ENCODE results near the gene DTX3.

DTX3 gene

DNA sequence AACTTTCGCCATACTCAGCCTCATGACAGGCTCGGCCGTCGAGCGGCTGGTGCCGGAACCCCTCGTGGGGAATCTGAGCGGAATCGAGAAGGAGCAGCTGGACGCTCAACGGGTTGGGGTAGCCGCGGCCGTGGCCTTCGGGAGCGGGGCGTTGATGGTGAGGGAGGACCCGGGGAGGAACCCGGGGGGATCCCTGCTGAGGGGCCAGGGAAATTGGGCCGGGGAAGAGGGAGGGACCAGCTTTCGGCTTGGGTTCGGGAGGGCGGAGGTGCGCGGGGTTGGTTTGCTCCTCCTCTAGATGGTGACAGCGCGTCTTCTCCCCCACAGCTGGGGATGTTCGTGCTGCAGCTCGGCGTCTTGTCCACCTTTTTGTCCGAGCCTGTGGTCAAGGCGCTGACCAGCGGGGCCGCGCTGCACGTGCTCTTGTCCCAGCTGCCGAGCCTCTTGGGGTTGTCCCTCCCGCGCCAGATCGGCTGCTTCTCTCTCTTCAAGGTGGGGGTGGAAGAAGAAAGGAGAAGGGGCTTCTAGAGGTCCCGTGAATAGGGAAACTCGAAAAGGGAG lies 16.4 kb downstream of the DTX3 start:
- no peak for DNase-seq

DNA sequence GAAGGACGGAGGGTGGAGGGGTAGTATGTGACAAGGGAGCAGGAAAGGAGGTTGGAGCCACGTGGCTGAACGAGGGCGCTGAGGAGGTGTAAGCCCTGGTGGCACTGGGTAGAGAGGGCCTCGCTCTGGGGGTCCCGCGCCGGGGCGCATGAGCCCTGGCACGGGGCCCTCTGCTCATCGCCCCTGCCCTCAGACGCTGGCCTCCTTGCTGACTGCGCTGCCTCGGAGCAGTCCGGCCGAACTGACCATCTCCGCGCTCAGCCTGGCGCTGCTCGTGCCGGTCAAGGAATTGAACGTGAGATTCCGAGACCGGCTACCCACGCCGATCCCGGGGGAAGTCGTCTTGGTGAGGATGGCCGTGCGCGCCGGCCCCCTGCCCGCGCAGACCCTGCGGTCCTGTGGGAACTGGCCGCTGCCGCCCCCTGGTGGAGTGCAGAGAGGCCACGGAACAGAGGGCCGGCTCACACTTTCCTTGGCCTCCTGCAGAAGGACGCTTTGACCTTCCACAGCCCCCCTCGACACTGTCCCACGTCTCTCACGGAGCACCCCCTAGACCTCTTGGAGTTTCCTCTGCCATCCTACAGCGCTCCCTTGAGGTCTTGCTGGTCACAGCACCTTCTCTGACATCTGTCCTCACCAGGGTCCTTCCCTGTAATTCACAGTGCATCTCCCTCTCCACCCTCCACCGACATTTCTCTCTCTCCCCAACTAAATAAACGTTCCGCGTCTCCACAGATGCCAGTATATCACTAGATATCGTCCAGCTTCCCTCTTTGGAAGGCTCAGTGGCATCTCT lies 17.1 kb downstream of the DTX3 start:
- peak; percentile 66 for DNase-seq

DNA sequence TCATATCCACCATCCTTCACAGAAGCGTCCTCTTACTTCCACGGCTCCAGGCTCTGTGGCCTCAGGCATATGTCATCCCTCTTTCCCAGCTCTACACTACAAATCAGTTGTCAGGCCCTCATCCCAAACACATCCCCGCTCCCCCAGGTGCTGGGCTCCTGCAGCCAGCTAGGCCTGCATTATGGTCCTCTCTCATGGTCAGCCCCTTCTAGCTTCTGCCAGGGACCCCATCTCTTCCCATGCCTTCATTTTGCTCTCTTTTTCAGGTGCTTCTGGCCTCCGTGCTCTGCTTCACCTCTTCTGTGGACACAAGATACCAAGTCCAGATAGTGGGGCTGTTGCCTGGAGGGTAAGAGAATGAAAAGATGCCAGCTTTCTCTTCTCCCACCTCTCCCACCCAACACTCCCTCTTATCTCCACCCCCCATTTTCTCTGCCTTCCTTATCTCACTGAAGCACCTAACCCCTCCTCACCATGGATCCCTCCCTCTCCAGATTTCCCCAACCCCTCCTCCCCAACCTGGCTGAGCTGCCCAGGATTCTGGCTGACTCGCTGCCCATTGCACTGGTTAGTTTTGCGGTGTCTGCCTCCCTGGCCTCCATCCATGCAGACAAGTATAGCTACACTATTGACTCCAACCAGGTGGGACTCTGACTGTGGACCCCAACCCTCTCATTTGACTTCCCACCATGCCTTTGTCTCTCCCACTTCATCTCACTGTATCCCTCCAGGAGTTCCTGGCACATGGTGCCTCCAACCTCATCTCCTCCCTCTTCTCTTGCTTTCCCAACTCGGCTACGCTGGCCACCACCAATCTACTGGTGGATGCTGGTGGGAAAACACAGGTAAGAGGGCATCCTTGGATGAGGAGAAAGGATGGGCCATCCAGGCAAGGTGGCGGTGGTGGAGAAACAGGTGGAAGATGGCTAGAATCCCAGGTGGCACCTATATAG lies 17.9 kb downstream of the DTX3 start:
- no peak for DNase-seq

DNA sequence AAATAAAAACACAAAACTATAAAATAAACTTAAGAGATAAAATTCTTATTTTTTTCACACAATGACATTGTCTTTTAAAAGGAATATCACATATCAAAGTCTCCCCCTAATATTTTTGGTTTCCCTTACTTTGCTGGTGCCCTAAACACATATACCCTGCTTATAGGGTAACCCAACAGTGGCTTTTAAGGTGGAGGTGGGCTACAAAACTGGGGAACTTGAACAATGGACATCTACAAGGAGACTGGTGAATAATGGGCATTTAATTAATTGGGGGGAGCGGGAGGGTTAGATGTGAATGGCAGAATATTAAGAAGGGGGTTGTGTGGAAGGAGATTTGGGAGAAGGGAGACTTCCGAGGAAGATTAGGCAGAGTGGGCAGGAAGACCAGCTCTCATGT lies 18.8 kb downstream of the DTX3 start:
- DNase-seq: no peak

DNA sequence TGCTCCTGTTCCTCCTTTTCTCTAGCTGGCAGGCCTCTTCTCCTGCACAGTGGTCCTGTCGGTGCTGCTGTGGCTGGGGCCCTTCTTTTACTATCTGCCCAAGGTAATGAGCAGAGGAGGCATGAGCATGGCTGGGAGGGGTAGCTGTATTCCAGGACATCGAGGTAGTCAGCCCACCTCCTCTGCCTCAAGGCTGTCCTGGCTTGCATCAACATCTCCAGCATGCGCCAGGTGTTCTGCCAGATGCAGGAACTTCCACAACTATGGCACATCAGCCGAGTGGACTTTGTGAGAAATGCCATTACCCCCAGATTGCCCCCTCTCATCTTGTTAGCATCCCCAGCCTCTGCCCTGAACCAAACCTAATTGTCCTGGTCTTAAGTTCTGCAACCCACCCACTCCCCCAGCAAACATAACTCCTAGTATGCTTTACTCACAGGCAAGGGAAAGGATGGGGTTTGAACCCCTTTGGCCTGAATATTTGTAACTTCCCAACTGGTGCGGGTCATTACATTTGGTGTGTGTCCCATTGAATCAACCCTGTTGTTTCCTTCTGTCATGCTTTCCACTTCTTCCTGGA lies 19.3 kb downstream of the DTX3 start:
- no peak for DNase-seq

DNA sequence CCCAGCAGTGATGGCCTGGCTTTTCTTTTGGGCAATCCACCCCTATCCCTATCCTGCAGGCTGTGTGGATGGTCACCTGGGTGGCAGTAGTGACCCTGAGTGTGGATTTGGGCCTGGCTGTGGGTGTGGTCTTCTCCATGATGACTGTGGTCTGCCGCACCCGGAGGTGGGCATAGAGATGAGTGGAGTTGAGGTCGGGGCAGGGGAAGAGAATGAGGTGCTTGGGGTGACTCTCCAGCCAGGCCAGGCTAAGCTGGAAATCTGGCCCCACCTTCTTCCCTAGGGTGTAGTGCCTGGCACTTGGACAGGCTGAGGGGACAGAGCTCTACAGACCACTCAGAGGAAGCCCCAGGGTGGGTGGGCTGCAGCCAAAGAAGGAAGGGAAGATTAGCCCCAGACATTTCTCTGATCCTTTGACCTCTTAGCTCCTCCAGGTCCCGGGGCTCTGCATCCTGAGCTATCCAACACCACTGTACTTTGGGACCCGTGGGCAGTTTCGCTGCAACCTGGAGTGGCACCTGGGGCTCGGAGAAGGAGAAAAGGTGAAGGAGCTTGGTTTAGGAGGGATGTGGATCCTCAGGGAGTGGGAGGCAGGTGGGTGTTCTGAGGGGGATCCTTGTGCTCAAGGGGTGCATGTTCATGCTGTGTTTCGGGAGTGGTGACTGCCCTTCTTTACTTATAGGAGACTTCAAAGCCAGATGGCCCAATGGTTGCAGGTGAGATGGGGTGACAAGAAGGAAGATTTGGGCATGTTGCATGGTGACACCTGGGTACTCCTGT lies 20.0 kb downstream of the DTX3 start:
- DNase-seq: no peak

DNA sequence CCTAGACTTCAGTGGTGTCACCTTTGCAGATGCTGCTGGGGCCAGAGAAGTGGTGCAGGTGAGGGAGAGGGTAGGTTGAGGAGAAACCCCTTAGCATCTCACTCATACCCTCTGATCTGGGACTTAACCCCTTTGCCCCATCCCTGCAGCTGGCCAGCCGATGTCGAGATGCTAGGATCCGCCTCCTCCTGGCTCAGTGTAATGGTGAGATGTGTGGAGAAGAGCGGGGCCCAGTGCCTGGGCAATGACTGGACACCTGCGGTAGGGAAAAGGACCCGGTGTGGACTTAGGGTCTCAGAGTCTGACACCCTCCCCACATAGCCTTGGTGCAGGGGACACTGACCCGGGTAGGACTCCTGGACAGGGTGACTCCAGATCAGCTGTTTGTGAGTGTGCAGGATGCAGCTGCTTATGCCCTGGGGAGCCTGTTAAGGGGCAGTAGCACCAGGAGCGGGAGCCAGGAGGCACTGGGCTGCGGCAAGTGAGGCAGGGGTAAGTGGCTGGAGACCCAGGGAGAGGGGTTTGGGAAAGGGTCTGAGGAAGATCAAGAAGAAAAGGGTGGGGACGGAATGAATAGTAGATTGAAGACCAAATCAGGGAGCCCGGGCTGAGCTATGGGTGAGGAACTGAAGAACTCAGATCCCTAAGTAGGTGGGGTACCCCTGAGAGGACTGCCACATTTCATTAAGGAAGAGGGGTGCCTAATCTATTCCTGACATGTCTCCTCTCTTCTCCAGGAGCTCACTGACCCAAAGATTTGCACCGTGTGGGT lies 20.8 kb downstream of the DTX3 start:
- no peak for DNase-seq

DNA sequence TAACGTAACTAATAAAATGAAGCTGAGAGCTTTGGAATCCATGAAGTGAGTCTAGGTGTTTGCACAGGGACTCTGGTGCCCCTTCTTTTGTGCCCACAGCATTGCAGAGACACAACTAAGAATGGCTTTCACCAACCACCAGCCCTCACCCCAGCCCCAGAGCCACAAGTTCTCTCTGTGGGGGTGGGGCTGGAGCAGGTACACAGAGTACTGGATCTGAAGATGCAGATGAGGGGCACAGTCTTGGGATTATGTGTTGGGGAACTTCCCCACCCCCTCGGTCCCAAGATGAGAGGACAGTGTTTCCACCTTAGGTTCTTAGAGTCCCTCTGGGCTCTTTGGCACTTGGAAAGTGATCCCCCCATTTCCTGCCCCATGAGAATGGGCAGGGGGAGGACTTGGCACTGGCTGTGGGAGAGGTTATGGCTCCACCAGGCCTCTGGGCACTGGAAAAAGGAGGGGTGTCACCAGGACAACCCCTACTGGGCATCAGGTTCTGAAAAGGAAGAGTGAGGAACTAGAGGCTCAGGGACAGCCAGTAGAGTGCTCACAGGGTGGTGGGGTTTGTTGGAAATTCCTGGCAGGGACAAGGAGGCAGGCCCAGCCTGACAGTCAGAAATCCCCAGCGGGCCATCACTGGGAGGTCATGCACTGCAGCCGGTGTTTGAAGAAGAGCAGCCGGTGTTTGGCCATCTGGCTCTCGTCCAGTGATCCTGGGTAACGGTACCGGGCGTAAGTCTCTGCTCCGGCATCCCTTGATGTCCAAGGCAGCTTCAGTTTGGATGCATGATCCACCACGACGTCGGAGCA lies 21.7 kb downstream of the DTX3 start:
- no peak for DNase-seq

DNA sequence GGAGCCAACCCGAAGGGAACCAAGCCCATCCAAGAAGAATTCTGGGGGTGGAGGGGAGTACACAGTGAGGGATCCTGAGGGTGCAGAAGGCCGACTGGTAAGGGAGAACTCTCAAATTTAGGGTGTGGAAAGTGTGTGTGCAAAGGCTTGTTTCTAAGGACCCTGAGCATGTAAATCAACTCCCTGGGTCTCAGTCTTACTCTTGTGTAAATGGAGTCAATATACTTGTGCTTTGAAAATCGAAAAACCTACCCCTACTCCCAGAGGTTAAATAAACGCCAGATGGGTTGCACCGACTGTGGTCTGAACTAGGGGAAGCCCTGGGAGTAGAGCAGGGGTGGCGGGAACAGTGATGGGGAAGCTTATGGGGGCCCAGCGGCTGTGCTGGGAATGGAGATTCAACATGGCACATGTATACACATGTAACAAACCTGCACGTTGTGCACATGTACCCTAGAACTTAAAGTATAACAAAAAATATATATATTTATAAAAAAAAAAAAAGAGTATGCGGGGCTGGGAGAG lies 22.4 kb downstream of the DTX3 start:
- DNase-seq: no peak

DNA sequence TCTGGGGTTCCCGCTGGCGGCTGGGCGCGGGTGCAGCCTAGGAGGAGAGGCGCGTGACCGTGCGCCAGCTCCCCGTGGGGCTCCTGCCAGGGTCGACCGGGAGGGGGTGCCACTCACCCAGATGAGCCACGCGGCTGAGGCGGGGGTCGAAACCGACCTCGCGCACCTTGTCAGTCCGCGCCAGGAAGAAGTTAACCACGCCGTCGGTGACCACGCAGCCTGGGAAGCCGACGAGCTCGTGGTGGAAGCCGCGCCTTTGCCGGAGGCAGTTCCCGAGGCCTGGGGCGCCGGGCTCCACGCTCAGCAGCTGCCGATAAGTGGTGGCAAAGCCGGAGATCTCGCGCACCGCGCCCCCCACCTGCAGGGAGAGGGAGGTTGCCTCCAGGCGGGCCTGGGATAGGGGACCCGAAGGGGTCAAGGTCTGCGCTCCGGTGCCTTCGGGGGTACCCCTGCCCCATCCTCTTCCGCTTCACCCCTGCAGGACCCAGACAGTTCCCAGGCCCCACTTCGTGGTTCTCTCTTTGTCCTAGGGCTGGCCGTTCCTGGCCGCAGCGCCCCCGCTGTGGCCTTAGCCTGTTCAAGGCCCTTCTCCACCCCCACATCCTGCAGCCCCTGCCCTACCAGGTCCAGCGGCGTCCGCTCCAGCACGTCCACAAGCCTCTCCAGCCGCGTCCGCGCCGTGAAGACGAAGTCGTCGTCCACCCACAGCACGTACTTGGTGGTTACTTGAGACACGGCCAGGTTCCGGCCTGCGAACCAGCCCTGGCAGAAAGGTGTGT lies 23.1 kb downstream of the DTX3 start:
- DNase-seq: no peak

DNA sequence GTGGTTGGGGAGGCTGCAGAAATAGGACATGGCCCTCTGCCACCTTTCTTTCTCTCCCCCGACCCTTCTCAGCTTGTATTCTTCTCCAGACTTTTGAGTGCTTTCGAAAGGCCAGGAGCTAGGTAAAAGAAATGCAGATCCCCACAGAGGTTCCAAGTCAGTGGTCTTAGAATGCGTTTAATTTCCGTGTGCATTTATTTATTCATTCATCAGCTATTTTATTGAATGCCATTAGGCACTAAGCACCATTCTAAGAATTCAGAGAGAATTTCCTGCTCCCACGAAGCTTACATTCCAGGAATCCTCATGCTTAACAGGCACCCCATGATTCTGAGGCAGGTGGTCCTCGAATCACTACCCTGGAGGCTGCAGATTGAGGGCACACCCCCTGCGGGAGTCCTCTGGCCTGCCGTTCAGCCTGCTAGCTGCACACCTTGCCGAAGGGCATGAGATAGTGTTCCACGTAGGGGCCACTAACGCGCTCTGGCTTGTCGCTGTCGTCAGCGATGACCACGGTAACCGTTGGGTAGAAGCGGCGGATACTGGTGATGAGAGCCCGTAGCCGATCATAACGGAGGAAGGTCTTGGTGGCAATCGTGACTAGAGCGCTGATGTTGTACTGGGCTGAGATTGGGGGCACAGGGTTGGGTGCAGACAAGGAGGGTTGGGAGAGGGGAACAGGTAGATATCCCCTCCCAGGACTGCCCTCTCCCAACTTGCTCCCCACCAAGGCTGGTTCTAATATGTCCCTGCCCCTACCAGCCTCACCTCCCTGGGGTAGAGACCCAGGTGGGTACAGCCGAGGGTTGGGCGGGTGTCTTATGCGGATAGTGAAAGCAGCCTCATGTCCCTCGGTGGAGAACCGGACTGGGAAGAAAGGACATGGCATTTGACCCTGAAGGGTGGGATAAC lies 23.9 kb downstream of the DTX3 start:
- DNase-seq: no peak

DNA sequence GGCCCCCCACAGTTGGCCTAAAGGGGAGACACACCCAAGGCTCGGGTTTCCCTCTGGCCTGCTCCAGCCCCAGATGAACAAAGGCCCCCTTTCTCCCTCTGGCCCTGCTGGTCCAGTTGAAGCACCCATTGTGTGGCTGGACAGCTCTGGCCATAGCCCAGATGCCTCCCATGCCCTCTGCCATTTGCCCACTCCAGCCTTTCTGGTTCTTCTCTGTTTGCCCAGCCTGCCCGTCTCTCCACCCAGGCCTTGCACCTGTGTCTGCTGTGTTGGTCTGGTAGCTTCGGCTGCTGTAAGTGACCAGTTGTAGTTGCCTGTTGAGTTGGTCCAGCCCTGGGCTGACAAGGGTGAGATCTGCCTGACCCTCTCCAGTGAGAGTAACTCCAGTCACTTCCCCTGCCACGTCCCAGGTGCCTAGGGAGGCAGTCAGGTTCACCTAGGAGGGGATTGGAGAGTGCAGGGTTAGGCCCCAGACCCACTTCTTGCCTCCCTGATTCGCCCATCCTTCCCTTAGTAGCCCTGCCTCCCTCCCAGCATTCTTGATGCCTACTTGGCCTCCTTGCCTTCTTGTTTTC lies 25.4 kb downstream of the DTX3 start:
- no peak for DNase-seq

DNA sequence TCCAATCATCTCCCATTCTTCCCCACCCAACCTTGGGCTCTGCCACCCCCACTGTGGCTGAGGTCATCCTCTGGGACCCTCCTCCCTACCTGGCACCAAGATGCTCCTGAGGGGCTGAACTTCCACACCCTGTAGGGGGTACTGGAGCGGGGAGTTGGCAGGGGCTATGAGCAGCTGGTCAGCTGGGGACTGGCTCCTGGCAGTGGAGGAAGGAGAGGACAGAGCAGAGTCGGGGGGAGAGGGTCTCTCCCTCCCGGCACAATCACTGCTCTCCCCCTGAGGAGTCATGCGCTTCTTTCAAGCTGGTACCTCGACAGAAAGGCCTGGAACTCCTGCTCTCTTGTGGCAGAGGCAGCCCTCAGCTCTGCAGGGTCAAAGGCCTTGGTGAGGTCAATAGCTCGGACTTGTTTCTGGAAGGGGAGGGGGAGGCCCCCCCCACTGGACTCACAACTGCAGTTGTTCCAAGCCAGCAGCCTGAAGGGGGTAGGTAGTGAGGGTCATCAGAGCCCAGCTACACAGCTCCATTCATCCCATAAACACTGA lies 26.3 kb downstream of the DTX3 start:
- no peak for DNase-seq

DNA sequence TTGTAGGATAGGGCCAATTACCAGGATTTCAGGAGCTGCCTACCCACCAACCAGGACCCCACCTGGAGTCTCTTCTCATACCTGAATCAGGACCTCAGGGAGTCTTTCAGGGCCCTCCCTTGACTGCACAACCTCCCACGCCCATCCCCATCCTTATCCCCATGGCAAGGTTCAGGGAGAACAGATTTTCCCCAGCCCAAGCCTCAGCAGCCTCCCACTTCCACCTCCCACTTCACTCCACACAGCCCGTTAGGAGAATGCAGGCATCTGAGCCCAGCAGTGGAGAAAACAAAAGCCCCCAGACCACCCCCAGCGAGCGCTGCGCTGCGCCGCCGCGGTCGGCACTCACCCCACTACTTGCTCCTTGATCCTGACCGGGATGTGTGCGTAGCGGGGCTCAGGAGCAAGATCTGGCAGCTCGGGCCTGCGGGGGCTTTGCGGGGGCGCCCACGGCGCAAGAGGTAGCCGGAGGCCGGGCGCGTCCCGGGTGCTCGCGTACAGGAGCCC lies 27.0 kb downstream of the DTX3 start:
- no peak for DNase-seq

DNA sequence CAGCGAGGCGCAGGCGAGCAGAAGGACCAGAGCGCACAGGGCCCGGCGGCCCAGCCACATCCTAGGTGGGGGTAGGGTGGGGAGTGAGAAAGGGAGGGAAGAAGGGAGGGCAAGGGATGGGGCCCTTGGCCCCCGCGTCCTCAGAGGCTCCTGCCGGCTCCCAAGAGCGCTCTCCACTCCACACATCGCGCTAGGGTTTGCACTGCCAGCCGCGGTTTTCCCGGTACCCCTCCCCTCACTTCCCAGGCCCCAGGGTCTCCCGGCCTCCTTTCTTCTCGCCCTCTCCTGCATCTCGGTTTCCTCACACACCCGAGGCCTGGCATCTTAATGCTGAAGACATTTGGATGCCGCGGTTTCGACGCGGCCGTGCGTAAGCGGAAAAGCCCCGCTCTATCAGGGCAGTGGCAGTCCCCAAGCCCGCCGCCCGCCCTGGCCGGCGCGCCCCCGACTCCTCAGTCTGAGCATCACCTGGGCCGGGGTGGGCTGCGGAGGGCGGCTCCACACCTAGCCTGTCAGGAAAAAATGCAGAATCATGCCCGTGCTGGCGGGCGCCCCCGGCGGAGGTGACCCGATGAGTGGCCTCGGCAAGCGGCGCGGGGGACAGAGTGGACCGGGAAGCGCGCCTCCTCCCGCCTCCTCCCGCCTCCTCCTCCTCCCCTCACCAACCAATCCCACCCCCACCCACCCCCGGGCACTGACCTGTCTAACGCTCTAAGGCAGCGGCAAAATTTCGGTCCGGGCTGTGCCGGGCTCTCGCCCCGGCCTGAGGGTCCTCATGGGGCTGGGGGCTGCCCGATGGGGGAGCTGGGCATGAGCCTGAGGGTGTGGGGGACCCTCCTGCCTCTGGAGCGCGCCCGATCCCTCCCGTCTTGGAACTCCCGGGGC lies 27.7 kb downstream of the DTX3 start:
- DNase-seq: no peak

Data from stimulated activated CD4-positive, alpha-beta T cell treated with anti-CD3 and anti-CD28 coated beads, Interleukin-12 subunit alpha, Interleukin-12 subunit beta, amount 100 ng/mL, for 4 hours (primary cell).